PC-9 (cell line): ENCODE data around the gene SYTL2. TPM values are rescaled to one million over a fixed set of nuclear protein-coding genes. Genes with fewer than 3 reads are reported as not detected.

Experiments used
- BruUV-seq: library from RNA; stranded (reverse); fragments of 400-500 nt; replicated peaks from 2 replicates; lab custom pipeline; 2021; lab: Mats Ljungman, UMichigan
- CTCF ChIA-PET: fragments of 300-600 bp; sonication (Branson Sonifier 250); formaldehyde crosslinking; loops from one replicate; lab custom pipeline; 2022; ENCODE audit warnings: antibody characterized with exemption; lab: Charles Lee
- POLR2A ChIA-PET: fragments of 300-600 bp; sonication (Branson Sonifier 250); formaldehyde crosslinking; loops from one replicate; lab custom pipeline; 2022; ENCODE audit warnings: antibody characterized with exemption; ENCODE audit not compliant: unreplicated experiment; lab: Charles Lee
- DNase-seq, 2 experiments: peaks; one replicate each; pipeline versions ENCODE4 v3.0.0 to v3.0.0-alpha.2; 2015 to 2022; ENCODE audit warnings: mixed read lengths in 1 of 2
- H2AFZ ChIP-seq: fragments of 200-600 bp; sonication (generic); 2 replicates; pipeline ENCODE4 v1.8.1; 2017; ENCODE audit warnings: antibody characterized with exemption
- H3F3A ChIP-seq: fragments of 200-600 bp; sonication (generic); 2 replicates; pipeline ENCODE4 v1.8.1; 2017; ENCODE audit warnings: antibody characterized with exemption, mild to moderate bottlenecking, low read depth; ENCODE audit not compliant: insufficient read depth
- H3K27ac ChIP-seq: fragments of 200-600 bp; sonication (generic); 2 replicates; pipeline ENCODE4 v1.6.1; 2016; ENCODE audit warnings: mixed run types
- H3K27me3 ChIP-seq: fragments of 200-600 bp; sonication (generic); 2 replicates; pipeline ENCODE4 v1.6.1; 2016; ENCODE audit warnings: low read depth, mixed run types; ENCODE audit not compliant: insufficient read depth
- H3K36me3 ChIP-seq: fragments of 200-600 bp; sonication (generic); 2 replicates; pipeline ENCODE4 v1.6.1; 2016; ENCODE audit warnings: low read depth, mixed run types
- H3K4me1 ChIP-seq: fragments of 200-600 bp; sonication (generic); replicated peaks from 2 replicates; pipeline ENCODE4 v1.6.1; 2016; ENCODE audit warnings: mixed run types; ENCODE audit not compliant: insufficient read depth
- H3K4me2 ChIP-seq: fragments of 200-600 bp; sonication (generic); 2 replicates; pipeline ENCODE4 v1.6.1; 2017; ENCODE audit warnings: mixed run types
- H3K4me3 ChIP-seq: fragments of 200-600 bp; sonication (generic); 2 replicates; pipeline ENCODE4 v1.6.1; 2016; ENCODE audit warnings: mixed run types
- H3K79me2 ChIP-seq: fragments of 200-600 bp; sonication (generic); 2 replicates; pipeline ENCODE4 v1.6.1; 2017; ENCODE audit warnings: low read depth, mixed run types
- H3K9me2 ChIP-seq: fragments of 200-600 bp; sonication (generic); 2 replicates; pipeline ENCODE4 v1.8.1; 2017; ENCODE audit warnings: mild to moderate bottlenecking; ENCODE audit not compliant: insufficient read depth
- H3K9me3 ChIP-seq: fragments of 200-600 bp; sonication (generic); 2 replicates; pipeline ENCODE4 v1.8.1; 2016; ENCODE audit warnings: low read depth; ENCODE audit not compliant: insufficient read depth
- H4K20me1 ChIP-seq: fragments of 200-600 bp; sonication (generic); 2 replicates; pipeline ENCODE4 v1.8.1; 2017; ENCODE audit not compliant: insufficient read depth
- EZH2 ChIP-seq: fragments of 200-600 bp; sonication (generic); IDR thresholded peaks from 2 replicates; pipeline ENCODE4 v1.8.0; 2017; ENCODE audit warnings: antibody characterized with exemption, low read depth
- intact Hi-C: fragments of 100-400 bp; cut with micrococcal nuclease; formaldehyde crosslinking; loops from one replicate; pipeline ENCODE4 v1.10.0; 2022; ENCODE audit not compliant: unreplicated experiment
- total RNA-seq: library from RNA; stranded (reverse); gene quantifications from 2 replicates; pipeline ENCODE4 v1.2.3, GENCODE V29; 2021
- TF ChIP-seq, protein P1 (sequence below): fragments of 200-600 bp; sonication (generic); conservative IDR thresholded peaks from 2 replicates; pipeline ENCODE4 v1.6.1; 2017; ENCODE audit warnings: mixed run types, antibody characterized with exemption, mild to moderate bottlenecking, moderate library complexity

Gene SYTL2
- total RNA-seq, 1 experiment from 2014 or later = 13.3 TPM

DNA sequence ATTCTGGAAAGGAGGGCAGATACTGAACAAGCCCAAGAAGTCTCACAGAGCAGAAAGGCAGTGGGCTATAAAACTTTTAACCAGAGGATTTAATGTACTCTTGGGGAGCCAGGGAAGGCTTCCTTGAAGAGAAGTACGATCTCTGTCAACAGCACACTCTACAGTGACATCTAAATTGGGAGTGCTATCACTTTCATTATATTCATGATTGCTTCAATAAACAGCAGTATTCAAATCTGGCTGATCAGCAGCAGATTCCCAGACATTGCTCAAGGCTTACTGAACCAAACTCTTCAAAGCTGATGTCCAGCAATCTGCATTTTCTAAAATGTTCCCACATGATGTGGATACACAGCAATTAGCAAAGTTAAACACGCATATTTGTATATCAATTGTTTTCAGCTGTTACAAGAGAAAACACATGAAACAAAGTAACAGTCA lies 44.2 kb downstream of the SYTL2 start:
- no peaks in the 10 kb centered on the region for H3K79me2 ChIP-seq

DNA sequence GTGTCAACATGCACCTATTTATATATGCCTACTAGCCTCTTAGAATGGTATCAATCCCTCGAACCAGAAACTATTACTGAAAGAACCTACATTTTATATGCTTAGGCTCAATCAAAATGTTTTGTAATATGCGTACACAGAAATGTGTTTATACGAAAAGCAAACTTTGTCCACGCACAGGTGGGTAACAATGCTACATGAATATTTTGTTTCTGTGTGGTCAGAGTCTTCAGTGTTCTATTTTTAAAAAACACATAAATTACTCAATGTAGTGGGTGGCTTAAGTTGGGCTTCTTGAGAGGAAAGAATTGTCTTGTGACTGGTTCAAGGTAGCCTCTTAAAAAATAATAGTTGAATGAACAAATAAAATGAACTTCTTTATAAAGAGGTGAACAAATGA lies 46.1 kb downstream of the SYTL2 start:
- no peak for TF ChIP-seq EZH2
- TF ChIP-seq, protein P1, sequence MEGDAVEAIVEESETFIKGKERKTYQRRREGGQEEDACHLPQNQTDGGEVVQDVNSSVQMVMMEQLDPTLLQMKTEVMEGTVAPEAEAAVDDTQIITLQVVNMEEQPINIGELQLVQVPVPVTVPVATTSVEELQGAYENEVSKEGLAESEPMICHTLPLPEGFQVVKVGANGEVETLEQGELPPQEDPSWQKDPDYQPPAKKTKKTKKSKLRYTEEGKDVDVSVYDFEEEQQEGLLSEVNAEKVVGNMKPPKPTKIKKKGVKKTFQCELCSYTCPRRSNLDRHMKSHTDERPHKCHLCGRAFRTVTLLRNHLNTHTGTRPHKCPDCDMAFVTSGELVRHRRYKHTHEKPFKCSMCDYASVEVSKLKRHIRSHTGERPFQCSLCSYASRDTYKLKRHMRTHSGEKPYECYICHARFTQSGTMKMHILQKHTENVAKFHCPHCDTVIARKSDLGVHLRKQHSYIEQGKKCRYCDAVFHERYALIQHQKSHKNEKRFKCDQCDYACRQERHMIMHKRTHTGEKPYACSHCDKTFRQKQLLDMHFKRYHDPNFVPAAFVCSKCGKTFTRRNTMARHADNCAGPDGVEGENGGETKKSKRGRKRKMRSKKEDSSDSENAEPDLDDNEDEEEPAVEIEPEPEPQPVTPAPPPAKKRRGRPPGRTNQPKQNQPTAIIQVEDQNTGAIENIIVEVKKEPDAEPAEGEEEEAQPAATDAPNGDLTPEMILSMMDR = no peak
- ChIA-PET CTCF (no interaction called here), POLR2A (no interaction called here)
- H3K27ac ChIP-seq = no peak overlapping the region
- no peaks in the 10 kb centered on the region for H3K36me3 ChIP-seq
- peaks cover 7% of the 10 kb centered on the region; the same call in 1 of the 2 replicates for H3K9me3 ChIP-seq
- H3K79me2 ChIP-seq = no peaks in the 10 kb centered on the region
- H3K4me2 ChIP-seq = no peak overlapping the region
- H4K20me1 ChIP-seq = no peaks in the 10 kb centered on the region
- H3K4me3 ChIP-seq = no peak overlapping the region
- DNase-seq = no peak
- H3K4me1 ChIP-seq = peaks cover 23% of the 10 kb centered on the region
- no TSS peak for BruUV-seq
- H2AFZ ChIP-seq = no peak overlapping the region
- H3K9me2 ChIP-seq = no peaks in the 10 kb centered on the region
- intact Hi-C loops = no loop called here
- peaks cover 7% of the 10 kb centered on the region; the same call in 1 of the 2 replicates for H3F3A ChIP-seq
- H3K27me3 ChIP-seq = no peaks in the 10 kb centered on the region

More for the DNA sequence above, 44.2 kb downstream of the SYTL2 start:
- ChIA-PET CTCF (no interaction called here), POLR2A (no interaction called here)
- Histone ChIP-seq H4K20me1 (no peaks in the 10 kb centered on the region), H3K36me3 (no peaks in the 10 kb centered on the region), H3K4me3 (no peak overlapping the region), H3K27me3 (no peaks in the 10 kb centered on the region), H3K9me3 (peaks cover 7% of the 10 kb centered on the region; the same call in 1 of the 2 replicates), H3K9me2 (no peaks in the 10 kb centered on the region), H3K4me2 (no peak overlapping the region), H3K27ac (no peak overlapping the region), H3K4me1 (peaks cover 10% of the 10 kb centered on the region; the same call in 1 of the 2 replicates), H3F3A (no peaks in the 10 kb centered on the region), H2AFZ (no peak overlapping the region)
- no TSS peak for BruUV-seq
- TF ChIP-seq EZH2 = no peak
- TF ChIP-seq, protein P1 = no peak
- DNase-seq = no peak
- intact Hi-C loops = no loop called here

DNA sequence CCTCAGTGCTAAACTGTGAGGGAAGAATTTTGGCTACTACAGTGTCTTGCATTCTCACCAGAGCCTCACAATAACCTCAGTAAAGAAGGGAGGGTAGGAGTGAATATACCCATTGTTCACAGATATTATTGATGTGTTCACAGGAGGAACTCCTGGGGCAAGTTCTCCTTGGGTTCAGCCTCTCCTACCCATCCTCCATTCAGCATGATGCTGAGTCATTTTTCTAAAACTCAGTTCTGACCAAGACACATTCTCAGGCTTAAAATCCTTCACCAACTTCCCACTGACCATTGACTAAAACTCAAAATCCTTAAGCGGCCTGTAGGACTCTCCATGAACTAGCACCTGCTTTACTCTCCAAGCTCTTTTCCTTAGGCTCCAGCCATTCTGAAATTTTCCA lies 48.7 kb downstream of the SYTL2 start:
- H4K20me1 ChIP-seq = no peaks in the 10 kb centered on the region
- intact Hi-C loops = no loop called here
- peaks cover 40% of the 10 kb centered on the region for H3K4me1 ChIP-seq
- no peaks in the 10 kb centered on the region for H3K36me3 ChIP-seq
- H3K9me3 ChIP-seq = no peaks in the 10 kb centered on the region; the same call in 1 of the 2 replicates
- H2AFZ ChIP-seq = no peak overlapping the region; the same call in 1 of the 2 replicates
- ChIA-PET POLR2A (no interaction called here), CTCF (no interaction called here)
- H3K27ac ChIP-seq = no peak overlapping the region
- no peaks in the 10 kb centered on the region for H3K79me2 ChIP-seq
- TF ChIP-seq EZH2 = no peak
- TF ChIP-seq, protein P1 = no peak
- BruUV-seq = no TSS peak
- H3K4me3 ChIP-seq = no peak overlapping the region
- H3K27me3 ChIP-seq = no peaks in the 10 kb centered on the region
- peak in 1 of 2 experiments; percentile 40 for DNase-seq
- H3K4me2 ChIP-seq = no peak overlapping the region
- H3F3A ChIP-seq = peaks cover 17% of the 10 kb centered on the region; the same call in 1 of the 2 replicates
- no peaks in the 10 kb centered on the region for H3K9me2 ChIP-seq
